Measurements from ENCODE around the gene CACNA1I. TPM values are rescaled to one million over a fixed set of nuclear protein-coding genes. Genes with fewer than 3 reads are reported as not detected.

Gene CACNA1I
- total RNA-seq, 3 donors from 2014 or later (not counting 1 experiment from before 2014, with no cell fraction given): 0.05 to 0.83 (median 0.72) TPM

- no peaks in the 10 kb centered on the region for H3K9me3 Mint-ChIP-seq
These were observed 25.1 kb downstream of the CACNA1I start for GRCh38 chr22:39595622-39596172.

GRCh38 chr22:39596601-39597000, 26.0 kb downstream of the CACNA1I start:
- Mint-ChIP-seq H3K4me1 (peaks cover 10 to 25% of the 10 kb centered on the region in 2 donors), H3K36me3 (no peaks in the 10 kb centered on the region), H3K4me3 (no peak overlapping the region), H3K27ac (no peak overlapping the region), H3K27me3 (ENCODE audit: low read depth in 2 of 2) (peaks cover 15 to 32% of the 10 kb centered on the region in 2 donors), H3K9me3 (no peaks in the 10 kb centered on the region)
- Histone ChIP-seq H3K4me3 (ENCODE audit: low read length) (no peak overlapping the region), H3K9me3 (ENCODE audit: control insufficient read depth, insufficient read depth, low read length) (no peaks in the 10 kb centered on the region), H3K27me3 (ENCODE audit: control insufficient read depth, insufficient read depth, low read length) (peaks cover 10% of the 10 kb centered on the region), H3K27ac (ENCODE audit: low read length) (no peak overlapping the region), H3K4me1 (ENCODE audit: control insufficient read depth, insufficient read depth, low read length) (peaks cover 13% of the 10 kb centered on the region), H3K36me3 (ENCODE audit: control insufficient read depth, insufficient read depth, low read length) (no peaks in the 10 kb centered on the region)
- WGBS (ENCODE audit: insufficient coverage): 61% methylated on average over 6 of the region's 6 CpGs
- ATAC-seq (no peak), DNase-seq (no peak)
- intact Hi-C loops (cut with micrococcal nuclease): no loop called here
- no peak for TF ChIP-seq CTCF (IDR thresholded peaks at IDR 0.05)

More at GRCh38 chr22:39595622-39596172, 25.1 kb downstream of the CACNA1I start:
- Histone ChIP-seq H3K4me3 (ENCODE audit: low read length) (no peak overlapping the region), H3K9me3 (ENCODE audit: control insufficient read depth, insufficient read depth, low read length) (no peaks in the 10 kb centered on the region), H3K36me3 (ENCODE audit: control insufficient read depth, insufficient read depth, low read length) (no peaks in the 10 kb centered on the region), H3K4me1 (ENCODE audit: control insufficient read depth, insufficient read depth, low read length) (peaks cover 6% of the 10 kb centered on the region), H3K27ac (ENCODE audit: low read length) (no peak overlapping the region), H3K27me3 (ENCODE audit: control insufficient read depth, insufficient read depth, low read length) (peaks cover 10% of the 10 kb centered on the region)
- Mint-ChIP-seq H3K27me3 (ENCODE audit: low read depth in 2 of 2) (peaks cover 15 to 32% of the 10 kb centered on the region in 2 donors), H3K4me1 (peaks cover 5 to 19% of the 10 kb centered on the region in 2 donors), H3K27ac (no peak overlapping the region), H3K4me3 (no peak overlapping the region), H3K36me3 (no peaks in the 10 kb centered on the region)
- DNase-seq (no peak), ATAC-seq (no peak)
- intact Hi-C loops (cut with micrococcal nuclease): no loop called here
- no peak for TF ChIP-seq CTCF (IDR thresholded peaks at IDR 0.05)
- WGBS (ENCODE audit: insufficient coverage): 89% methylated on average over 12 of the region's 12 CpGs

GRCh38 chr22:39597236-39597869, 26.8 kb downstream of the CACNA1I start:
- ATAC-seq: no peak
- 71% methylated on average over 8 of the region's 8 CpGs for WGBS (ENCODE audit: insufficient coverage)
- peaks cover 14 to 31% of the 10 kb centered on the region in 2 donors for H3K4me1 Mint-ChIP-seq
- intact Hi-C loops (cut with micrococcal nuclease): no loop called here
- Histone ChIP-seq H3K36me3 (ENCODE audit: control insufficient read depth, insufficient read depth, low read length) (no peaks in the 10 kb centered on the region), H3K4me1 (ENCODE audit: control insufficient read depth, insufficient read depth, low read length) (peaks cover 17% of the 10 kb centered on the region), H3K9me3 (ENCODE audit: control insufficient read depth, insufficient read depth, low read length) (no peaks in the 10 kb centered on the region), H3K27ac (ENCODE audit: low read length) (no peak overlapping the region), H3K27me3 (ENCODE audit: control insufficient read depth, insufficient read depth, low read length) (peaks cover 10% of the 10 kb centered on the region), H3K4me3 (ENCODE audit: low read length) (no peak overlapping the region)
- H3K36me3 Mint-ChIP-seq: no peaks in the 10 kb centered on the region
- H3K4me3 Mint-ChIP-seq: no peak overlapping the region
- H3K27ac Mint-ChIP-seq: no peak overlapping the region
- peaks cover 15 to 32% of the 10 kb centered on the region in 2 donors for H3K27me3 Mint-ChIP-seq (ENCODE audit: low read depth in 2 of 2)
- TF ChIP-seq CTCF (IDR thresholded peaks at IDR 0.05): no peak
- H3K9me3 Mint-ChIP-seq: no peaks in the 10 kb centered on the region
- DNase-seq: no peak

Measured in natural killer cell (primary cell).